Measurements from ENCODE around the gene KRTAP10-3.
"Not testable (repeated sequence)": the region's sequence is repeated elsewhere in the genome, so short reads cannot be mapped to it uniquely, and the experiment has no call there.

Gene KRTAP10-3

DNA sequence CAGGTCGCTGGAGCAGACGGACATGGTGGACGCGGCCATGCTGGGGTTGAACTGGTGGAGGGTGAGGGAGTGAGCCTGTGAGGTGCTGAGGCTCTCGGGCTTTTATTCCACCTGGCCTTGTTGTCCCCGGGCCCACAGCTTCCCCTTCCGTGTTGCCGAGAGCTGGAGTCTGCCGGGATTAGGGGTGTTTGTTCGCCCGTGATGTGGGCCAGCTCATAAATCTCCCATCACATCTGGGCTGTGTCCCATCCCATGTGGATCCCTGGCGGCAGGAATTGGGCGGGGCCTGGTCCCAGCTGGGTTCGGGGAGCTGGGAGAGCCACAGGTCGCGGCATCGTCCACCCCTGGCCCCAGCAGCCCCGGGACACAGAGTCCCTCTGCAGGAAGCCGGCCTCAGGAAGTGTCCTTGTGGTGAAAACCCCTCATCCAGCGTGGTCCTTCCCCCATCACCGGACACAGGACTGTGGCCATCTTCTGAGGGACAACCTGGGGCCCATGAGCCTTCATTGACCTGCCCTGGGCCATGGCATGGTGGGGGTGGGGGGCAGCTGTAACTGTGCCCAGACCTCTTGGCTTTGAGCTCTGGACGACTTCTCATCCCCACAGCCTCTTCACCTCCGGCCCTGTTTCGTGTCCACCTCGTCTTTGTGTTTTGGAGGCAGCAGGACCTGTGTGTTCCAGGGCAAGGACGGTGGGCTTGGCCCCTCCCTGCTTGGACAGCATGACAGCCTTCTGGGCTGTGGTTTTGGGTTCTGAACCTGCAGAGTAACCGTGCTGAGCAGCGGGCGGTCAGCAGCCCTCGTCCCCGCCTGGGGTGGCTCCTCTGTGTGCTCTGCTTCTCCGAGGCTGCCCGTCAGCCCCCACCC is 34.1 kb upstream of the KRTAP10-3 start, which contains the start of gene KRTAP10-6:
Gene KRTAP10-6, minus strand, starts transcription at position 60 of the 866 bp plus-strand sequence. Its CDS starts 21 bp downstream, at position 39.
- TF ChIP-seq, protein P1, sequence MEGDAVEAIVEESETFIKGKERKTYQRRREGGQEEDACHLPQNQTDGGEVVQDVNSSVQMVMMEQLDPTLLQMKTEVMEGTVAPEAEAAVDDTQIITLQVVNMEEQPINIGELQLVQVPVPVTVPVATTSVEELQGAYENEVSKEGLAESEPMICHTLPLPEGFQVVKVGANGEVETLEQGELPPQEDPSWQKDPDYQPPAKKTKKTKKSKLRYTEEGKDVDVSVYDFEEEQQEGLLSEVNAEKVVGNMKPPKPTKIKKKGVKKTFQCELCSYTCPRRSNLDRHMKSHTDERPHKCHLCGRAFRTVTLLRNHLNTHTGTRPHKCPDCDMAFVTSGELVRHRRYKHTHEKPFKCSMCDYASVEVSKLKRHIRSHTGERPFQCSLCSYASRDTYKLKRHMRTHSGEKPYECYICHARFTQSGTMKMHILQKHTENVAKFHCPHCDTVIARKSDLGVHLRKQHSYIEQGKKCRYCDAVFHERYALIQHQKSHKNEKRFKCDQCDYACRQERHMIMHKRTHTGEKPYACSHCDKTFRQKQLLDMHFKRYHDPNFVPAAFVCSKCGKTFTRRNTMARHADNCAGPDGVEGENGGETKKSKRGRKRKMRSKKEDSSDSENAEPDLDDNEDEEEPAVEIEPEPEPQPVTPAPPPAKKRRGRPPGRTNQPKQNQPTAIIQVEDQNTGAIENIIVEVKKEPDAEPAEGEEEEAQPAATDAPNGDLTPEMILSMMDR (IDR thresholded peaks at IDR 0.05): no peak
- TF ChIP-seq ZFX (IDR thresholded peaks at IDR 0.05; ENCODE audit: borderline replicate concordance): no peak
- no peak within 1 kb of the TSS for H3K27ac ChIP-seq

DNA sequence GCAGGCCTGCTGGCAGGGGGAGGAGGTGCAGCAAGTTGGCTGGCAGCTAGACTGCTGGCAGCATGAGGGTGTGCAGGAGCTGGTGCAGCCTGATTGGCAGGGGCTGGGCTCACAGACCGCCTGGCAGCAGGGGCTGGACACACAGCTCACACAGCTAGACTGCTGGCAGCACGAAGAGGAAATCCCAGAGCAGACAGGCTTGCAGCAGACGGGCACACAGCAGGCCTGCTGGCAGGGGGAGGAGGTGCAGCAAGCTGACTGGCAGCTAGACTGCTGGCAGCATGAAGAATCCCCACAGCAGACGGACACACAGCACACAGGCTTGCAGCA is 33.2 kb upstream of the KRTAP10-3 start:
- H3K27ac ChIP-seq: not testable (repeated sequence)

DNA sequence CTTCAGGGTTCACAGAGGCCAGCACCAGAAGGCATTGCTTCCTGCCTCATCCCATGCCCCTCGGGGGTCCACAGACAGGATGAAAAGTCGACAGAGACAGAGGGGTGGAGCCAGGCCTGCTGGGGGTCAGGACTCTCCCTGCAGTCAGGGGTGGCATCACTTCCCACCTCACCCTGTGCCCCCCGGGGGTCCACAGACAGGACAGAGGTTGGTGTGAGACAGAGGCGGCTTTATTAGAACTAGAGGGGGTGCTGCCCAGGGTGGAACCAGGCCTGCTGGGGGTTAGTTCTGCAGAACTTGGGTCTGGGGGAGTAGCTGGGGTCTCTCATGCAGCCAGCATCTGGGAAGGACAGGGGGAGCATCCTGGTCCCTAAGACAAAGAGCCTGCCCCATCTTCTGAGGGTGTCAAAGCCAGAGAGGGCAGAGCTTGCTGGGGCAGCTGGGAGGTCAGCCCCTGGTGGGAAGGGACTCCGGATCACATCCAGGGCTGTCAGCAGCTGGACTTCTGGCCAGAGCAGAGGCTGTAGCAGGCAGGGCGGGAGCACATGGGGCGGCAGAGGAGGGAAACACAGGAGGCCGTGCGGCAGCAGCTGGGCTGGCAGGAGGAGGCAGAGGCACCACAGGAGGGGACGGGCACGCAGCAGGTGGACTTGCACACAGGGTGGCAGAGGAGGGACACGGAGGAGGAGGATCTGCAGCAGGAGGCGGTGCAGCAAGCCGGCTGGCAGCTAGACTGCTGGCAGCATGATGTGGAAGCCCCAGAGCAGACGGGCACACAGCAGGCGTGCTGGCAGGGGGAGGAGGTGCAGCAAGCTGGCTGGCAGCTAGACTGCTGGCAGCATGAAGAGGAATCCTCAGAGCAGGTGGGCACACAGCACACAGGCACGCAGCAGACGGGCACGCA is 32.6 kb upstream of the KRTAP10-3 start:
- H3K27ac ChIP-seq: not testable (repeated sequence)

DNA sequence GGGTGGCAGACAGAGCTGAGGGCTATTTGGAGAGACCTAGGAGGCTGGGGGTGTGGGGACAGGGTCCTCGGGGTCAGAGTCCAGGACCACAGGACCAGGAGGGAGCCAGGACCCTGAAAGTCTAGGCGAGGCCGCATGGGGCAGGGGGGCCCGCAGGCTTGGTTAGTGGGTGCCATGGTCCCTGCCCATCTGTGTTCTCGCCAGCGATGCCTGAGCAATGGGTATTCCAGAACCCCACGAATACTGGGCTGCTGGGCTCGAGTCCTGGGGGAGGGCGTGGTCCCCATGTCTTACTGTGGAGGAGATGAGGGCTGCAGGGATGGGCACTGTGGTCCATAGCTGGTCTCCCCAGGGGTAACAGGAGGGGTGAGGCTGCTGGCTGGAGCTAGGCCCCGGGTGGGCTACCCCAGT is 31.7 kb upstream of the KRTAP10-3 start:
- no peak for TF ChIP-seq ZFX (IDR thresholded peaks at IDR 0.05; ENCODE audit: borderline replicate concordance)
- TF ChIP-seq, protein P1 (IDR thresholded peaks at IDR 0.05): no peak
- no peak overlapping the region for H3K27ac ChIP-seq

DNA sequence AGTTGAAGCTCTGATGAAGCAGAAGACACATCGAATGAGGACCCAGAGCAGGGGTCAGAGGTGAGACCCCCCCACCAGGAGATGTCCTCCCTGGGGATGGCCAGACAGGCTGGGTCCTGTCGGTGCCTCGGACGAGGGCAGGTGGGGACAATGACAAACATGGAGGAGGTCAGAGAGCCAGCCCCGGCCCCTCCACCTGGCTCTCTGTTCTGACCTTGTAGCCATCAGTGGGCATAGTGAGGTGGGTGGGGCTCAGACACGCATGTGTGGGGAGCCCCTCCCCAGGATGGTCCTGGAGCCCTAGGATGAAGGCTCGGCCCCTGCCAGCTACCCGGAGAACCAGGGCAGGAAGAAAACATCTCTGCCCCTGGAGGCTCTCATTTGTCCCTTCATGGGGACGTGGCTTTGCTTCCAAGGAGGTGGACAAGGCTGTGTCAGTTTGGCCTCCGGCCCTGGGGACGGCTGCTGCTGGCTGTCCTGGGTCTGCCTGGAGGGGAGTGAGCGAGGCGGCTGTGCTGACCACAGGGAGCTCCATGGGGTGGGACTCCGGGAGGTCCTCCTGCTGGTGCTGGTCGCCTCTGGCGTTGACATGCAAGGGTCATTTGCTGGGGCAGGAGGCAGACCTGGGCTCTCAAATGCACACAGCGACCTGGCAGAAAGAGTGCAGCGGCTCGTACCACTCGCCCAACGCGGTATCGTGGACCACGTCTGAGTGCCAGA is 31.2 kb upstream of the KRTAP10-3 start:
- TF ChIP-seq, protein P1 (IDR thresholded peaks at IDR 0.05): no peak
- no peak overlapping the region for H3K27ac ChIP-seq

DNA sequence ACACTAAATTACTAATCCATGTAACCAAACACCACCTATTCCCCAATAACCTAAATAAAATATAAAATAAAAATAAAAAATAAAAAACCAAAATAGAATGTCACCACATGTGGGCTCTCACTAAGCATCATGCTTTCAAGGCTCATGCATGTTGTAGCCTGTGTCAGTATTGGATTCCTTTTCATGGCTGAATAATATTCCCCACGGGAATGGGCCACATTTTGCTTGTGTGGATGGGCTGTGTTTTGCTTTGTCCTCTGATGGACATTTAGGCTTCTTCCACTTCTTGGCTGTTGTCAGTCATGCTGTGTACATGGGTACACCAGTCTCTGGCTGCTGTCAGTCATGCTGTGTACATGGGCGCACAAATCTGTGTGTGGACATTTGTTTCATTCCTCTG is 30.5 kb upstream of the KRTAP10-3 start:
- TF ChIP-seq ZFX (IDR thresholded peaks at IDR 0.05; ENCODE audit: borderline replicate concordance): no peak
- TF ChIP-seq, protein P1 (IDR thresholded peaks at IDR 0.05): no peak
- no peak overlapping the region for H3K27ac ChIP-seq

DNA sequence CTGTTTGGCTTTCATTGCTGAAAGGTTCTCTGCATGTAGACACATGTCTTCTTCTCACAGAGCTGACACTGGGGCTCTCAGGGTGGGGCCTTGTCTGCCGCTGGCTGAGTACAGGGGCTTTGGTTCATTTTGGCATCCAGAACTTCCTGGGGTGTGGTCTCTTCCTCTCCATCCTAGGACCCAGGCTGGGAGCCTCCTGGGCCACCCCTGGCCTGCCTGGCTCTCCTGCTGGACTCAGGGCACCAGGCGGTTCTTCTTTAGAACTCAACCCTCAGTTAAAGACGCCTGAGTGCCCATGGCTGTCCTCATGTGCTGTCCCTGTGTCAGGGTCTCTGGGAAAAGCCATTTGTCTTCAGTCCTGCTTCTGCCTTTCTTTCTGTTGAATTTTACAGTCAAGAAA is 27.3 kb upstream of the KRTAP10-3 start:
- no peak for TF ChIP-seq ZFX (IDR thresholded peaks at IDR 0.05; ENCODE audit: borderline replicate concordance)
- TF ChIP-seq, protein P1 (IDR thresholded peaks at IDR 0.05): no peak
- H3K27ac ChIP-seq: no peak overlapping the region

DNA sequence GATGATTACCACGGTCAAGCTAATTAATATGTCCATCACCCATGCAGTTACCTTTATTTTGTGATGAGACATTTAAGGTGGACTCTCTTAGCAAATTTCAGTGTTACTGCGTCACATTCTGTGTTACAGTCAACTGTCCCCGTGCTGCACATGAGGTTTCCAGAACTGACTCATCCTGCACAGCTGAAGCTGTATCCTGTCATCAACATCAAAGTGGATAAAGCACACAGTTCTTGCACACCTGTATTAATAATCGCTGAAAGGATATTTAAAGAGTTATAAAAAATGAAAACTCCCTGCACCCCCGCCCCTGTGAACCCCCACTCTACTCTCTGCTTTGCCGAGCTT is 25.2 kb upstream of the KRTAP10-3 start:
- no peak for TF ChIP-seq ZFX (IDR thresholded peaks at IDR 0.05; ENCODE audit: borderline replicate concordance)
- TF ChIP-seq, protein P1 (IDR thresholded peaks at IDR 0.05): no peak
- peak overlapping the region; percentile 44 for H3K27ac ChIP-seq
